ENCODE data around the gene IDI2.
"Not testable (repeated sequence)": the region's sequence is repeated elsewhere in the genome, so short reads cannot be mapped to it uniquely, and the experiment has no call there.

The IDI2 gene

GRCh38 chr10:1045415-1045814, 19.8 kb upstream of the IDI2 start:
- no peak for DNase-seq

GRCh38 chr10:1044964-1045363, 19.3 kb upstream of the IDI2 start:
- DNase-seq = no peak

- no peak for DNase-seq
Measured at GRCh38 chr10:1044146-1044545, 18.5 kb upstream of the IDI2 start.

- DNase-seq = no peak
Measured at GRCh38 chr10:1043532-1043995, 17.9 kb upstream of the IDI2 start.

- no peak for DNase-seq
Measured at GRCh38 chr10:1041514-1041913, 15.9 kb upstream of the IDI2 start.

GRCh38 chr10:1040133-1040532, 14.5 kb upstream of the IDI2 start:
- no peak for DNase-seq

- not testable (repeated sequence) for DNase-seq
Measured at GRCh38 chr10:1038769-1039168, 13.1 kb upstream of the IDI2 start.

- DNase-seq = no peak
Measured at GRCh38 chr10:1037098-1037497, 11.4 kb upstream of the IDI2 start.

GRCh38 chr10:1036341-1036791, 10.7 kb upstream of the IDI2 start:
- DNase-seq = no peak

- no peak for DNase-seq
Measured at GRCh38 chr10:1035201-1035600, 9.5 kb upstream of the IDI2 start.

GRCh38 chr10:1034758-1035157, 9.1 kb upstream of the IDI2 start:
- no peak for DNase-seq

- no peak for DNase-seq
Measured at GRCh38 chr10:1033601-1034000, 7.9 kb upstream of the IDI2 start.

GRCh38 chr10:1029838-1030237, 4.2 kb upstream of the IDI2 start:
- DNase-seq = no peak

GRCh38 chr10:1026578-1026977, 919 bp upstream of the IDI2 start:
- DNase-seq = no peak

GRCh38 chr10:1024103-1024502, 1.6 kb downstream of the IDI2 start:
- no peak for DNase-seq

GRCh38 chr10:1022413-1022812, 3.2 kb downstream of the IDI2 start:
- no peak for DNase-seq

GRCh38 chr10:1020958-1021357, 4.7 kb downstream of the IDI2 start:
- DNase-seq = no peak

GRCh38 chr10:1020460-1020859, 5.2 kb downstream of the IDI2 start:
- DNase-seq = no peak

GRCh38 chr10:1019362-1019761, 6.3 kb downstream of the IDI2 start:
- no peak for DNase-seq

GRCh38 chr10:1015688-1016087, 10.0 kb downstream of the IDI2 start:
- no peak for DNase-seq

GRCh38 chr10:1011696-1012095, 14.0 kb downstream of the IDI2 start:
- DNase-seq = no peak

- DNase-seq = no peak
Measured at GRCh38 chr10:1010703-1011102, 15.0 kb downstream of the IDI2 start.

- not testable (repeated sequence) for DNase-seq
Measured at GRCh38 chr10:1009947-1010346, 15.7 kb downstream of the IDI2 start.

GRCh38 chr10:1009071-1009494, 16.6 kb downstream of the IDI2 start:
- DNase-seq = no peak

GRCh38 chr10:1007583-1007982, 18.1 kb downstream of the IDI2 start:
- DNase-seq = no peak

GRCh38 chr10:1006573-1006972, 19.1 kb downstream of the IDI2 start:
- no peak for DNase-seq
